Measurements from ENCODE around the gene PEX6.

DNA sequence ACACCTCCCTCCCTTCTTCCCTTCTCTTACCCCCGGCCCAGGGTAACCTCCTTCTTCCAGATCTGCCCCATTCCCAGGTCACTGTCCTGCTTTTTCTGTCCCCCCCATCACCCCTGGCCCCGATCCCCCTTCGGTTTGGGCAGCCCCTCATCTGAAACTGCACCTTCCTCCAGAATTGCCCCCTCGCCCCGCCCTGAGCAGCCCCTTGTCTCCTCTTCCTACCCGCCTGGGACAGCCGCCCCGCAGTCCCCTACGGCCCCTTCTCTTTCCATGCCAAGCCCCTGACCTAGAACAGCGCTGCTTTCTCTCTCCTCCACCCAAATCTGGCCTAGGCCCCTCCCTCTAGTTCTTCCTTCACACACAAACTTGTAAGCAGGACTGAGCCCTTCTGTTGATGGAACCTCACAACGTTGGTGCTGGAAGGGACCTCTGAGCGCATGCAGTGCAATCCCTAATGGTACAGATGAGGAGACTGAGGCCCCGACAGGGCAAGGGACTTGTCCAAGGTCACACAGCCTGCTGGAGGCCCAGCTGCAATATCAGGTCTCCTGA, 6.0 kb upstream of the PEX6 start:
- TF ChIP-seq, protein P1, sequence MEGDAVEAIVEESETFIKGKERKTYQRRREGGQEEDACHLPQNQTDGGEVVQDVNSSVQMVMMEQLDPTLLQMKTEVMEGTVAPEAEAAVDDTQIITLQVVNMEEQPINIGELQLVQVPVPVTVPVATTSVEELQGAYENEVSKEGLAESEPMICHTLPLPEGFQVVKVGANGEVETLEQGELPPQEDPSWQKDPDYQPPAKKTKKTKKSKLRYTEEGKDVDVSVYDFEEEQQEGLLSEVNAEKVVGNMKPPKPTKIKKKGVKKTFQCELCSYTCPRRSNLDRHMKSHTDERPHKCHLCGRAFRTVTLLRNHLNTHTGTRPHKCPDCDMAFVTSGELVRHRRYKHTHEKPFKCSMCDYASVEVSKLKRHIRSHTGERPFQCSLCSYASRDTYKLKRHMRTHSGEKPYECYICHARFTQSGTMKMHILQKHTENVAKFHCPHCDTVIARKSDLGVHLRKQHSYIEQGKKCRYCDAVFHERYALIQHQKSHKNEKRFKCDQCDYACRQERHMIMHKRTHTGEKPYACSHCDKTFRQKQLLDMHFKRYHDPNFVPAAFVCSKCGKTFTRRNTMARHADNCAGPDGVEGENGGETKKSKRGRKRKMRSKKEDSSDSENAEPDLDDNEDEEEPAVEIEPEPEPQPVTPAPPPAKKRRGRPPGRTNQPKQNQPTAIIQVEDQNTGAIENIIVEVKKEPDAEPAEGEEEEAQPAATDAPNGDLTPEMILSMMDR (IDR thresholded peaks at IDR 0.05; ENCODE audit: low read length), result no peak
- TF ChIP-seq EZH2 (optimal IDR thresholded peaks at IDR 0.05; ENCODE audit: low read depth, low read length), result no peak

All from MM.1S (cell line).